ENCODE results near the gene PTPN6. TPM values are rescaled to one million over a fixed set of nuclear protein-coding genes. Genes with fewer than 3 reads are reported as not detected.

PTPN6 gene
- total and polyA plus RNA-seq, 7 experiments from 2014 or later = 141 to 390 (median 242) TPM

DNA sequence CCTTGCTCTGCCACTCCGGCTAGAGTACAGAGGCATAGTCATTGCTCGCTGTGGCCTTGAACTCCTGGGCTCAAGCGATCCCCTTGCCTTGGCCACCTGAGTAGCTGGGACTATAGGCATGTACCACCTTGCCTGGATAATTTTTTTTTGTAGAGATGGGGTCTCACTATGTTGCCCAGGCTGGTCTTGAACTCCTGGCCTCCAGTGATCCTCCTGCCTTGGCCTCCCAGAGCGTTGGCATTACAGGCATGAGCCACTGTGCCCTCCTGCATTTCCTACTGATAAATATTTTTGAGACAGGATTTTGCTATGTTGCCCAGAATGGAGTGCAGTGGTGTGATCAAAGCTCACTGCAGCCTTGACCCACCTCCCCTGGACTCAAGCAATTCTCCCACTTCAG is 28.9 kb downstream of the PTPN6 start:
- H3K27me3 ChIP-seq (ENCODE audit: control insufficient read depth in 2 of 2, insufficient read depth in 2 of 2, low read length in 2 of 2) = no peaks in the 10 kb centered on the region
- no peak overlapping the region for H3K27ac ChIP-seq (ENCODE audit: low read depth, low read length)
- ChIA-PET CTCF (interaction anchor here (1.5 kb wide), 1 partner anchor 111 kb away, joined by 3 read pairs; no protein-coding TSS in a partner anchor), POLR2A (no interaction called here)
- no peaks in the 10 kb centered on the region for H3K27me3 Mint-ChIP-seq
- no peak overlapping the region for H3K4me3 ChIP-seq (ENCODE audit: low read length)
- DNase-seq (no peak), ATAC-seq (no peak)
- H3K9me3 Mint-ChIP-seq = no peaks in the 10 kb centered on the region
- peaks cover 4 to 46% (median 12%) of the 10 kb centered on the region in 5 donors for H3K36me3 Mint-ChIP-seq
- H3K36me3 ChIP-seq (ENCODE audit: control insufficient read depth in 2 of 3, insufficient read depth in 3 of 3, low read length in 3 of 3) = peaks cover 17 to 81% (median 34%) of the 10 kb centered on the region in 3 experiments
- intact Hi-C loops (cut with micrococcal nuclease) = no loop called here
- H3K27ac Mint-ChIP-seq = peak overlapping the region in 3 of 9 donors; percentile 22 to 63 (median 42)
- H3K4me1 ChIP-seq (ENCODE audit: control insufficient read depth in 2 of 2, insufficient read depth in 2 of 2, low read length in 2 of 2) = no peaks in the 10 kb centered on the region
- no peaks in the 10 kb centered on the region for H3K9me3 ChIP-seq (ENCODE audit: control insufficient read depth in 2 of 3, low read length in 3 of 3)
- peaks cover 0 to 5% (median 0%) of the 10 kb centered on the region in 7 donors for H3K4me1 Mint-ChIP-seq
- H3K4me3 Mint-ChIP-seq = no peak overlapping the region

DNA sequence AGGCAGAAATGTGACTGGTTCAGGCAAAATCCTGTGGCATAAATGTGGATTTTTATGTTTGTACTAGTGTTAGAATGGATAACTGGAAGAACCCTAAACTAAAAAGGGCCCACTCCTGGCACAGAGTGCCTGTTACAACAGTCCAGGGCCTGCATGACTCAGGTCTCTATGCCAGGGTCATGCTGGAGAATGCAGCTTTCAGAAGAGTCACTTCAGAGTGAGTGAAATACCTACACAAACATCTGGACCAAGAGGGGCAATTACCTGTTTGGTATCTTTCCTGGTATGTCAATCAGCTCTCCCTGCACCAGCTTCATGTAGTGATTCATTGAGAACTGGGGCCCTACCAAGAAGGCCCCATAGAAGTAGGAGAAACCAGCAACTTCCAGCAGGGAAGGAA is 29.6 kb downstream of the PTPN6 start:
- Mint-ChIP-seq H3K9me3 (no peaks in the 10 kb centered on the region), H3K27me3 (no peaks in the 10 kb centered on the region), H3K4me1 (peaks cover 0 to 4% (median 0%) of the 10 kb centered on the region in 7 donors), H3K4me3 (no peak overlapping the region), H3K36me3 (peaks cover 4 to 43% (median 12%) of the 10 kb centered on the region in 5 donors), H3K27ac (peak overlapping the region in 2 of 9 donors; percentile 13 to 42)
- Histone ChIP-seq H3K36me3 (ENCODE audit: control insufficient read depth in 2 of 3, insufficient read depth in 3 of 3, low read length in 3 of 3) (peaks cover 11 to 74% (median 29%) of the 10 kb centered on the region in 3 experiments), H3K4me1 (ENCODE audit: control insufficient read depth in 2 of 2, insufficient read depth in 2 of 2, low read length in 2 of 2) (no peaks in the 10 kb centered on the region), H3K27ac (ENCODE audit: low read depth, low read length) (no peak overlapping the region), H3K4me3 (ENCODE audit: low read length) (no peak overlapping the region), H3K27me3 (ENCODE audit: control insufficient read depth in 2 of 2, insufficient read depth in 2 of 2, low read length in 2 of 2) (no peaks in the 10 kb centered on the region), H3K9me3 (ENCODE audit: control insufficient read depth in 2 of 3, low read length in 3 of 3) (no peaks in the 10 kb centered on the region)
- intact Hi-C loops (cut with micrococcal nuclease) = no loop called here
- DNase-seq (no peak), ATAC-seq (no peak)
- ChIA-PET POLR2A (interaction anchor here (0.6 kb wide), 1 partner anchor 95 kb away, joined by 3 read pairs; no protein-coding TSS in a partner anchor), CTCF (interaction anchor here (1.5 kb wide), 1 partner anchor 111 kb away, joined by 3 read pairs; no protein-coding TSS in a partner anchor)

DNA sequence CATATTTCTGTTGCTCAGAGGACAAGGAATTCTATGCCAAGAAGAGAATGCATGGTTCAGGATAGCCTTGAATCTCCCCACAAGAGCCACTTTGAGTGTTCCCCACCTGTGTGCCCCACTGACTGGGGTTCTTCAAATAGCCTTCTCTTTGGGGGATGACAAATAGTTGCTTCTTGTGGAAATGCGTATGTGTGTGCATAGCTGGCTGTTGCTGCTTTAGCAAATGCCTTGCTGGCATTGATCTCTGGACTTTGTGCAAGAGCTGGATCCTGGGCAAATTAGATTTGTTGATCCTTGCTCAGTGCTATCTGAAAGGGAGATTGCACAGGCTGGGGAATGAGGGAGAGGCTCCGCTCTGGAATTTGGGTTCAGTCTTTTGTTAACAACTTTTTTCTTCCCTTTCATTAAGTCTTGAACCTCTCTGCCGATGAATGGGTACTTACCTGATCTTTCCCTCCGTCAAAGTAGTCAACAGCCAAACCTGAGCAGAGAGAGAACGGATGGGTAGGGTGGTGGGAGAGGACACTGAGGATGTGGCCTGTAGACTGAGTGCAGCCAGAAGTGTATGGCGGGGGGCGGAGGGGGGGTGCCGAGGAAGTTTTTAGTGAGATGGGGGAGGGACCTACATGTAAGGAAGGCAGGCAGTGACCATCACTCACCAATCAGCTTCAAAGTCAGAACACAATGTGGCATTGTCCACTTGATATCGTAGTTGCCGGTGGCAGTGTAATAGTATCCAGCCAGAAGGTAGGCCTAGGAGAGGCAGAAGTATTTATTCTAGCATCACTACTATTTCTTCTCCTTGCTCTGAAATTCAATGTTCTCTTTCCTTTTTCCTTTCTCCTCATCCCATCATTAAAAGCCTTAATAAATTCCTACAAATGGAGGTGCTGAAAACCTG is 30.2 kb downstream of the PTPN6 start:
- Histone ChIP-seq H3K9me3 (ENCODE audit: control insufficient read depth in 2 of 3, low read length in 3 of 3) (no peaks in the 10 kb centered on the region), H3K36me3 (ENCODE audit: control insufficient read depth in 2 of 3, insufficient read depth in 3 of 3, low read length in 3 of 3) (peaks cover 11 to 71% (median 29%) of the 10 kb centered on the region in 3 experiments), H3K4me1 (ENCODE audit: control insufficient read depth in 2 of 2, insufficient read depth in 2 of 2, low read length in 2 of 2) (no peaks in the 10 kb centered on the region), H3K27me3 (ENCODE audit: control insufficient read depth in 2 of 2, insufficient read depth in 2 of 2, low read length in 2 of 2) (no peaks in the 10 kb centered on the region), H3K4me3 (ENCODE audit: low read length) (no peak overlapping the region), H3K27ac (ENCODE audit: low read depth, low read length) (no peak overlapping the region)
- Mint-ChIP-seq H3K9me3 (no peaks in the 10 kb centered on the region), H3K27me3 (no peaks in the 10 kb centered on the region), H3K4me1 (peaks cover 0 to 2% (median 0%) of the 10 kb centered on the region in 7 donors), H3K36me3 (peaks cover 4 to 41% (median 8%) of the 10 kb centered on the region in 5 donors), H3K27ac (peak overlapping the region in 6 of 9 donors; percentile 43 to 81 (median 53)), H3K4me3 (no peak overlapping the region)
- CTCF ChIA-PET = interaction anchor here (1.5 kb wide), 1 partner anchor 112 kb away, joined by 3 read pairs; no protein-coding TSS in a partner anchor
- ATAC-seq (no peak), DNase-seq (no peak)
- POLR2A ChIA-PET = interaction anchor here (0.6 kb wide), 1 partner anchor 94 kb away, joined by 3 read pairs; no protein-coding TSS in a partner anchor
- intact Hi-C loops (cut with micrococcal nuclease) = no loop called here

DNA sequence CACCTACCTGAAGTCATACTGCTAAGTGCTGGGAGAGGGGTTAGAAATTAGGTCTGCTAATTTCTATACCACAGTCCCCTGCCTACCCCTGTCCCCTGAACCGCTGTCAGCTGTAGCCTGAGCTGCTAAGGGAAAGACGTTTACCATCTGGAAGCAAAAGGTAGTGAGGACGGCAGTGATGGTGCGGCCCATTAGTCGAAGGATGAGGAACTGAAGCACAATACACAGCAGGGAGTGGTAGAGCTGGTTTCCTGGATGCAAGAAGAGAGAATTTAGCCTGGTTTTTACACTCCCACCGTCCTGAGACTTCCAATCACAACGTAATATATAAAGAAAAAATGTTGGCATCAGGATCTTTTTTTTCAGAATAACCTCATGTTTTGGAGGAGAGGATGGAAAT is 31.4 kb downstream of the PTPN6 start:
- CTCF ChIA-PET = no interaction called here
- H3K4me3 Mint-ChIP-seq = no peak overlapping the region
- peaks cover 3 to 40% (median 5%) of the 10 kb centered on the region in 5 donors for H3K36me3 Mint-ChIP-seq
- Histone ChIP-seq H3K27ac (ENCODE audit: low read depth, low read length) (no peak overlapping the region), H3K27me3 (ENCODE audit: control insufficient read depth in 2 of 2, insufficient read depth in 2 of 2, low read length in 2 of 2) (no peaks in the 10 kb centered on the region), H3K4me1 (ENCODE audit: control insufficient read depth in 2 of 2, insufficient read depth in 2 of 2, low read length in 2 of 2) (no peaks in the 10 kb centered on the region), H3K36me3 (ENCODE audit: control insufficient read depth in 2 of 3, insufficient read depth in 3 of 3, low read length in 3 of 3) (peaks cover 11 to 59% (median 22%) of the 10 kb centered on the region in 3 experiments), H3K9me3 (ENCODE audit: control insufficient read depth in 2 of 3, low read length in 3 of 3) (no peaks in the 10 kb centered on the region), H3K4me3 (ENCODE audit: low read length) (no peak overlapping the region)
- peaks cover 0 to 2% (median 0%) of the 10 kb centered on the region in 7 donors for H3K4me1 Mint-ChIP-seq
- ATAC-seq (no peak), DNase-seq (no peak)
- POLR2A ChIA-PET = interaction anchor here (0.6 kb wide), 1 partner anchor 74 kb away, joined by 4 read pairs; no protein-coding TSS in a partner anchor
- H3K27me3 Mint-ChIP-seq = no peaks in the 10 kb centered on the region
- intact Hi-C loops (cut with micrococcal nuclease) = no loop called here
- no peaks in the 10 kb centered on the region for H3K9me3 Mint-ChIP-seq
- peak overlapping the region in 1 of 9 donors; percentile 38 for H3K27ac Mint-ChIP-seq

DNA sequence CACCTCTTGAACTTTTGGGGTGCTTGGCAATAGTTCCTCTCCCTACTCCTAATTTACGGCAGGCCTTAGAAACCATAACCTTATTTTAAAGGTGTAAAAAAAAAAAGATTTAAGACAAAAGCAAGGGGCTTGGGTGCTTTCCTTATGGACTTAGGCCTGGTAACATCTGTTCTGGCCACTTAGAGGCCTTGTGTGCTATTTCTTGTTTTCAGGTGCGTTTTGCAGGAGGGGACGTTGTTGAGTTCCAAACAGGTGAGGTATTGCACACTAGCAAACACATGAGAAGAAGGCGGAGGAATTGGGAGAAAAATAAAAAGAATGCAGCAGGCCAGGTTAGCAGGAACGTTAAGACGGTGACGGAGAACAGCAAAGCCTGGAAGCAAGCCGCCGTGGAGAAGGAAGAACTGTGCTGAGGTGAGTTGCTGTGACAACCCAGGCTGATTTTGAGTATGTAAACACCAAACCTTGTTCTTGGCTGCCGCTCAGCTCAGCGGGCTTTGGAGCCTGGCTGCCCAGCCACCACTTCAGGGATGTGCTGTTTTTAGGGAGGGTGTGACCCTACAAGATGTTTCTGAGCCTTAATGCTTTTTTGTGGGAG is 36.9 kb downstream of the PTPN6 start:
- Mint-ChIP-seq H3K27me3 (no peaks in the 10 kb centered on the region), H3K4me3 (no peak overlapping the region), H3K36me3 (peaks cover 5 to 28% (median 5%) of the 10 kb centered on the region in 5 donors), H3K4me1 (peaks cover 0 to 5% (median 2%) of the 10 kb centered on the region in 7 donors), H3K27ac (peak overlapping the region in 1 of 9 donors; percentile 20), H3K9me3 (no peaks in the 10 kb centered on the region)
- H3K27me3 ChIP-seq (ENCODE audit: control insufficient read depth in 2 of 2, insufficient read depth in 2 of 2, low read length in 2 of 2) = no peaks in the 10 kb centered on the region
- no peaks in the 10 kb centered on the region for H3K4me1 ChIP-seq (ENCODE audit: control insufficient read depth in 2 of 2, insufficient read depth in 2 of 2, low read length in 2 of 2)
- H3K4me3 ChIP-seq (ENCODE audit: low read length) = no peak overlapping the region
- no peak for ATAC-seq
- ChIA-PET CTCF (no interaction called here), POLR2A (no interaction called here)
- no peaks in the 10 kb centered on the region for H3K9me3 ChIP-seq (ENCODE audit: control insufficient read depth in 2 of 3, low read length in 3 of 3)
- H3K27ac ChIP-seq (ENCODE audit: low read depth, low read length) = no peak overlapping the region
- H3K36me3 ChIP-seq (ENCODE audit: control insufficient read depth in 2 of 3, insufficient read depth in 3 of 3, low read length in 3 of 3) = peaks cover 0 to 25% (median 9%) of the 10 kb centered on the region in 3 experiments
- intact Hi-C loops (cut with micrococcal nuclease) = no loop called here
- no peak for DNase-seq

DNA sequence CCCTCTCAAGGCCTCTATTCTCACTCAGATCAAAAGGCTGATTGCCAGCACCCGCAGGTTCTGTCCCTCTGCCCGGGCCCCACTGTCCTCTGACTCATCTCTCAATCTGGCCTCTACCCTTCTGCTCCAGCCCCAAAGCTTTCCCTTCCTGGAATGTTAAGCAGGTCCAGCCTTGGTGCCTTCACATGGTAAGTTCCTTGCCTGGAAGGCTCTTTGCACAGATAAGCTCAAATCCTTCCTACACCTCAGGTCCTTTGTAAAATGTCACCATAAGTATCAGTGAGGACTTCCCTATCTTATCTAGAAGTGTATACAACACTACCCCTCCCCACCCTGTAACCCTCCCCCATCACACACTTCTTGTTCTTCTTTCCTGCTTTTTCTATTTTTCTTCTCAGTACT is 44.9 kb downstream of the PTPN6 start:
- H3K36me3 Mint-ChIP-seq = peaks cover 5 to 27% (median 16%) of the 10 kb centered on the region in 5 donors
- CTCF ChIA-PET = no interaction called here
- H3K4me1 ChIP-seq (ENCODE audit: control insufficient read depth in 2 of 2, insufficient read depth in 2 of 2, low read length in 2 of 2) = no peaks in the 10 kb centered on the region
- H3K27ac ChIP-seq (ENCODE audit: low read depth, low read length) = no peak overlapping the region
- no peak overlapping the region for H3K4me3 Mint-ChIP-seq
- H3K27me3 Mint-ChIP-seq = no peaks in the 10 kb centered on the region
- no peak for ATAC-seq
- peak overlapping the region in 3 of 9 donors; percentile 21 to 56 (median 38) for H3K27ac Mint-ChIP-seq
- peaks cover 0 to 15% (median 4%) of the 10 kb centered on the region in 7 donors for H3K4me1 Mint-ChIP-seq
- H3K9me3 Mint-ChIP-seq = no peaks in the 10 kb centered on the region
- H3K9me3 ChIP-seq (ENCODE audit: control insufficient read depth in 2 of 3, low read length in 3 of 3) = no peaks in the 10 kb centered on the region
- POLR2A ChIA-PET = no interaction called here
- H3K36me3 ChIP-seq (ENCODE audit: control insufficient read depth in 2 of 3, insufficient read depth in 3 of 3, low read length in 3 of 3) = peaks cover 2 to 19% (median 6%) of the 10 kb centered on the region in 3 experiments
- H3K4me3 ChIP-seq (ENCODE audit: low read length) = no peak overlapping the region
- no peak for DNase-seq
- H3K27me3 ChIP-seq (ENCODE audit: control insufficient read depth in 2 of 2, insufficient read depth in 2 of 2, low read length in 2 of 2) = no peaks in the 10 kb centered on the region
- intact Hi-C loops (cut with micrococcal nuclease) = no loop called here
